Measurements from ENCODE around the gene ZNF790.
"Not testable (repeated sequence)": the region's sequence is repeated elsewhere in the genome, so short reads cannot be mapped to it uniquely, and the experiment has no call there.

Gene ZNF790

DNA sequence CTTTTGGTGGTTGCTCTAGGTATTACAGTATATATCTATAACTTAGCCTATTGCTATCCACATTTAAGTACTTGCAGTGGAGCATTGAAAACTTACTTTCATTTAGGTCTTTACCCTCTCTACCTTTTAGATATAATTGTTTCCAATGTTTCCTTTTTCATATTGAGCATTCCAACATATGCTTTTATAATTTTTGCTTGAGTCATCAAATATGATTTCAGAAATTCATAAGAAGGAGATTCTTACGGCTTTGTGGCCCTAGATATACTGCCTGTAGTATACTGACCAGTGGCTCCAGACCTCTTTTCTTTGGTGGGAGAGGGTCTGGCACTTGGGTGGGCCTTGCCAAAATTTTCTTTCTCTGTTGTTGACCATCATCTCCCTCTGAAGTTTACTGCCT is 32.8 kb downstream of the ZNF790 start:
- Histone ChIP-seq H4K20me1 (ENCODE audit: insufficient read depth, low read length) (no peaks in the 10 kb centered on the region), H3K4me3 (ENCODE audit: low read depth, low read length, poor library complexity, severe bottlenecking) (no peak overlapping the region), H3K4me2 (ENCODE audit: low read length) (no peak overlapping the region), H3K9ac (ENCODE audit: low read length) (no peak overlapping the region), H3K79me2 (ENCODE audit: insufficient read depth, low read length) (no peaks in the 10 kb centered on the region), H3F3A (ENCODE audit: insufficient read depth, low read length) (no peaks in the 10 kb centered on the region), H3K9me2 (ENCODE audit: low read depth, low read length) (no peaks in the 10 kb centered on the region), H3K4me1 (ENCODE audit: insufficient read depth, low read length, severe bottlenecking) (no peaks in the 10 kb centered on the region), H3K27me3 (ENCODE audit: insufficient read depth, low read length) (no peaks in the 10 kb centered on the region), H2AFZ (ENCODE audit: low read length) (no peak overlapping the region), H3K27ac (ENCODE audit: low read depth, low read length, poor library complexity, severe bottlenecking) (no peak overlapping the region), H3K9me3 (ENCODE audit: low read length) (no peaks in the 10 kb centered on the region), H3K36me3 (ENCODE audit: insufficient read depth, low read length) (no peaks in the 10 kb centered on the region)
- TF ChIP-seq, protein P1, sequence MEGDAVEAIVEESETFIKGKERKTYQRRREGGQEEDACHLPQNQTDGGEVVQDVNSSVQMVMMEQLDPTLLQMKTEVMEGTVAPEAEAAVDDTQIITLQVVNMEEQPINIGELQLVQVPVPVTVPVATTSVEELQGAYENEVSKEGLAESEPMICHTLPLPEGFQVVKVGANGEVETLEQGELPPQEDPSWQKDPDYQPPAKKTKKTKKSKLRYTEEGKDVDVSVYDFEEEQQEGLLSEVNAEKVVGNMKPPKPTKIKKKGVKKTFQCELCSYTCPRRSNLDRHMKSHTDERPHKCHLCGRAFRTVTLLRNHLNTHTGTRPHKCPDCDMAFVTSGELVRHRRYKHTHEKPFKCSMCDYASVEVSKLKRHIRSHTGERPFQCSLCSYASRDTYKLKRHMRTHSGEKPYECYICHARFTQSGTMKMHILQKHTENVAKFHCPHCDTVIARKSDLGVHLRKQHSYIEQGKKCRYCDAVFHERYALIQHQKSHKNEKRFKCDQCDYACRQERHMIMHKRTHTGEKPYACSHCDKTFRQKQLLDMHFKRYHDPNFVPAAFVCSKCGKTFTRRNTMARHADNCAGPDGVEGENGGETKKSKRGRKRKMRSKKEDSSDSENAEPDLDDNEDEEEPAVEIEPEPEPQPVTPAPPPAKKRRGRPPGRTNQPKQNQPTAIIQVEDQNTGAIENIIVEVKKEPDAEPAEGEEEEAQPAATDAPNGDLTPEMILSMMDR (IDR thresholded peaks at IDR 0.05; ENCODE audit: low read length): no peak
- no peak for TF ChIP-seq EZH2 (IDR thresholded peaks at IDR 0.05; ENCODE audit: borderline replicate concordance, low read length)

DNA sequence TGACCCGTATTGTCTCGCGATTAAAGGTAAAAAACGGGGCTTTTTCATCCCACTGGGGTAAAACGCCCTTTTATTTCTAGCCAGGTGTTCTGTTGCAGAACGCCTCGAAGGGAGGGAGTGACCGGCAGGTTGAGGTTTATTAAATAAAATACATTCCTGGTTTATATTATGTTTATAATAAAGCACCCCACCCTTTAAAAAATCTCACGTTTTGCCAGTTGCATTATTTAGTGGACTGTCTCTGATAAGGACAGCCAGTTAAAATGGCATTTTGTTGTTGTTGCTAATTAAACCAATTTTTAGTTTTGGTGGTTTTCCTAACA is 40.4 kb downstream of the ZNF790 start:
- H3F3A ChIP-seq (ENCODE audit: insufficient read depth, low read length): no peaks in the 10 kb centered on the region
- no peaks in the 10 kb centered on the region for H4K20me1 ChIP-seq (ENCODE audit: insufficient read depth, low read length)
- H3K4me2 ChIP-seq (ENCODE audit: low read length): no peak overlapping the region
- TF ChIP-seq, protein P1 (IDR thresholded peaks at IDR 0.05; ENCODE audit: low read length): no peak
- no peak for TF ChIP-seq EZH2 (IDR thresholded peaks at IDR 0.05; ENCODE audit: borderline replicate concordance, low read length)
- H3K36me3 ChIP-seq (ENCODE audit: insufficient read depth, low read length): no peaks in the 10 kb centered on the region
- no peak overlapping the region for H3K9ac ChIP-seq (ENCODE audit: low read length)
- no peak overlapping the region for H2AFZ ChIP-seq (ENCODE audit: low read length)
- no peak overlapping the region for H3K27ac ChIP-seq (ENCODE audit: low read depth, low read length, poor library complexity, severe bottlenecking)
- H3K79me2 ChIP-seq (ENCODE audit: insufficient read depth, low read length): no peaks in the 10 kb centered on the region
- 0 out of 2 replicates have a peak, but pooled peaks cover 2% of the 10 kb centered on the region for H3K9me3 ChIP-seq (ENCODE audit: low read length)
- no peaks in the 10 kb centered on the region for H3K27me3 ChIP-seq (ENCODE audit: insufficient read depth, low read length)
- H3K4me3 ChIP-seq (ENCODE audit: low read depth, low read length, poor library complexity, severe bottlenecking): no peak overlapping the region
- H3K4me1 ChIP-seq (ENCODE audit: insufficient read depth, low read length, severe bottlenecking): no peaks in the 10 kb centered on the region
- no peaks in the 10 kb centered on the region for H3K9me2 ChIP-seq (ENCODE audit: low read depth, low read length)

DNA sequence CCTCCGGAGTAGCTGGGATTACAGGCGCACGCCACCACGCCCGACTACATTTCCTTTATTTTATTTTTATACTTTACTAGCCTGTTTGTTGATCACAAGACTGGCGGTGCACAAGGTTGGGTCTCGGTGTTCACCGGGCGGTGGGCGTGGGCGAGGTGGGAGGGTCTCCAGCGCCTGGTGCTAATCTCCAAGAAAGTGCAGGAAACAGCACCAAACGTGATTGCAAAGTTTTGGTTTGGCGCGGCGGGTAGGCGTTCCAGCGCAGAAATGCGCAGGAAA is 41.5 kb downstream of the ZNF790 start:
- TF ChIP-seq, protein P1 (IDR thresholded peaks at IDR 0.05; ENCODE audit: low read length): no peak
- no peak for TF ChIP-seq EZH2 (IDR thresholded peaks at IDR 0.05; ENCODE audit: borderline replicate concordance, low read length)
- H3K36me3 ChIP-seq (ENCODE audit: insufficient read depth, low read length): no peaks in the 10 kb centered on the region
- no peaks in the 10 kb centered on the region for H3K27me3 ChIP-seq (ENCODE audit: insufficient read depth, low read length)
- H3K79me2 ChIP-seq (ENCODE audit: insufficient read depth, low read length): no peaks in the 10 kb centered on the region
- no peaks in the 10 kb centered on the region for H3K9me2 ChIP-seq (ENCODE audit: low read depth, low read length)
- H2AFZ ChIP-seq (ENCODE audit: low read length): no peak overlapping the region
- no peak overlapping the region for H3K9ac ChIP-seq (ENCODE audit: low read length)
- H3F3A ChIP-seq (ENCODE audit: insufficient read depth, low read length): no peaks in the 10 kb centered on the region
- no peak overlapping the region for H3K4me2 ChIP-seq (ENCODE audit: low read length)
- H4K20me1 ChIP-seq (ENCODE audit: insufficient read depth, low read length): no peaks in the 10 kb centered on the region
- H3K9me3 ChIP-seq (ENCODE audit: low read length): 0 out of 2 replicates have a peak, but pooled peaks cover 2% of the 10 kb centered on the region
- no peak overlapping the region for H3K27ac ChIP-seq (ENCODE audit: low read depth, low read length, poor library complexity, severe bottlenecking)
- no peaks in the 10 kb centered on the region for H3K4me1 ChIP-seq (ENCODE audit: insufficient read depth, low read length, severe bottlenecking)
- H3K4me3 ChIP-seq (ENCODE audit: low read depth, low read length, poor library complexity, severe bottlenecking): no peak overlapping the region

DNA sequence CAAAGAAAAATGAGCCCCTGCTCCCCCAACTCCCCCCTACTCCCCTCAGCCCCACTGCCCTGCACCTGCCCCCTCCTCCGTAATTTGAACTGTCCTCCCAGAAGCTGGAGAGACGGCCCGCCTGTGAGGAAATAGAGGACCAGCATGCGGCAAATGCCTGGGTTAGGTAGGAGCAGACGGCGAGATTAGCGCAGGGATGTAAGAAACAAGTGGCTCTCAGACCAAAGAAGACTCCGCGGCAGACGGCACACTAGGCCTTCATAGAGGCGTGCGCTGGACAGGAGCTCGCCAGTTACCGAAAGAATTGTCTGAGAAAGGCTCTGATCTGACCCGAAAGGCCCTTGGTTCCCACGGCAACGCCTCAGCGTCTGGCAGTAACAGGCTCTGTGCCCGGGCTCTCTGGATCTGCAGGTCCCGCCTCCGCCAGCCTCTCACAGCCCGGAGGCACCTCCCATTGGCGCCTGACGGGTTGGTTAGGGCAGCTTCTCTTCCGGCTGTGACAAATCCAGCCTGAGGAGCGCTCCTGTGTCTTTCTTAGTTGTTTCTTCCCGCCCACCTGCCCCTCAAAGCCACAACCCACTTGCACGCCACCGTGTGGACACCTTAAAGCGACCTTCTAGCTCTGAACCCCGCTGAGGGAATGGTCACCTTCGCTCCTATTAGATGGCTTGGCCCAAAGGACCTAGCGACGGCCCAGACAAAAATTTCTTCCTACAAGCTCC is 46.6 kb downstream of the ZNF790 start:
- not testable (repeated sequence) for H2AFZ ChIP-seq (ENCODE audit: low read length); H4K20me1 ChIP-seq (ENCODE audit: insufficient read depth, low read length); H3K4me1 ChIP-seq (ENCODE audit: insufficient read depth, low read length, severe bottlenecking); H3K4me3 ChIP-seq (ENCODE audit: low read depth, low read length, poor library complexity, severe bottlenecking); H3K27me3 ChIP-seq (ENCODE audit: insufficient read depth, low read length); H3K9me3 ChIP-seq (ENCODE audit: low read length); H3K9ac ChIP-seq (ENCODE audit: low read length); H3K36me3 ChIP-seq (ENCODE audit: insufficient read depth, low read length); H3K4me2 ChIP-seq (ENCODE audit: low read length); H3K9me2 ChIP-seq (ENCODE audit: low read depth, low read length); H3K79me2 ChIP-seq (ENCODE audit: insufficient read depth, low read length); H3K27ac ChIP-seq (ENCODE audit: low read depth, low read length, poor library complexity, severe bottlenecking); H3F3A ChIP-seq (ENCODE audit: insufficient read depth, low read length)

Data from OCI-LY1 (cell line).